GM21526 (cell line): ENCODE results near the gene BRAF.
A peak's percentile ranks its signal among the peaks of the same experiment; 100 is the strongest.
"Not testable (repeated sequence)": the region's sequence is repeated elsewhere in the genome, so short reads cannot be mapped to it uniquely, and the experiment has no call there.

Experiments
- ATAC-seq: cut with Tn5 transposase; IDR thresholded peaks from one replicate; pipeline ENCODE4 v1.9.1; 2021; ENCODE audit warnings: moderate library complexity; ENCODE audit not compliant: unreplicated experiment, low FRiP score

The BRAF gene

GRCh38 chr7:140922741-140923345, 1.9 kb downstream of the BRAF start:
- no peak for ATAC-seq

DNA sequence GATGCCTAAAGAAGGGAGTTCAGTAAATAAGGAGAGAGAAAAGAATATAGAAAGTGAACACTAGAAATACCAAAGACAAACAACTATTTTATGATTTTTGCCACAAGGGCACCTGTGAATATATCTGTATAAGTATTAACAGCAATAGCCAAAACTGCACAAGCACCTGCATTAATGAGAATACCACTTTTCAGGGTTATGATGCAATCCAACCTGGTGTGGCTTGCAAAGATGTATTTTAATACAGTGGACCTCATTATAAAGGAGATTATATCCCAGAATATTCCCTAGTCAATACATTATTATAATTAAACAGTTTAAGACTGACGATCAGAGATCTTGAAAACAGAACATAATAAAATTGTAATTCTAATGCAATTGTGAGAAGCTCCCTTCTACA, 4.0 kb downstream of the BRAF start:
- ATAC-seq = no peak

- no peak for ATAC-seq
Observed at GRCh38 chr7:140918236-140918635, 6.5 kb downstream of the BRAF start.

- no peak for ATAC-seq
Observed at GRCh38 chr7:140917258-140917657, 7.5 kb downstream of the BRAF start.

DNA sequence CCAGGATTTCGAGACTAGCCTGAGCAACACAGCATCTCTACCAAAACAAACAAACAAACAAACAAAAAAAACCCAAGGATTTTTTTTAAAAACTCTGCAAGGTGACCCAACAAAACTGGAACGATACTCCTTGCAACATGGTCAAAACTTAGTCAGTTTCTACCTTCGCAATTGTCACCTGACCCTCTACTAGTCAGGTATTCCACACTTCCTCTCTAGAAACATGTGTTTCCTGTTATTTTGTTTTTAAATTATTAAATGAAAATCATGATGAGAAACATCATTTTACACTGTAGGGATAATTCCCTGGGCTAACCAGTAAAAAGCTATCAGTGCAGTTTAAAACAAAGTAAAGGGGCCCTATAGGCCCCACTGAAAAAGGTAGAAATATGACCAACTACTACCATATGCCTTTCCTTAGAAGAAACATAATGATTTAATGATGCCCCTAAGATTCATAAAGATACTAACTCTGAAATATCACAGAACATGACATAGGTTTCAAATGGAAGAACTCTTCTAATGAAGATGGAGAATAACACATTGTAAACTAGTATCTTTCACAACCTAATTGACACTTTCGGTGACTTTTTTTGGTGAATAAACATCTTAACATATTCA, 8.7 kb downstream of the BRAF start:
- no peak for ATAC-seq

GRCh38 chr7:140914083-140914482, 10.6 kb downstream of the BRAF start:
- no peak for ATAC-seq

DNA sequence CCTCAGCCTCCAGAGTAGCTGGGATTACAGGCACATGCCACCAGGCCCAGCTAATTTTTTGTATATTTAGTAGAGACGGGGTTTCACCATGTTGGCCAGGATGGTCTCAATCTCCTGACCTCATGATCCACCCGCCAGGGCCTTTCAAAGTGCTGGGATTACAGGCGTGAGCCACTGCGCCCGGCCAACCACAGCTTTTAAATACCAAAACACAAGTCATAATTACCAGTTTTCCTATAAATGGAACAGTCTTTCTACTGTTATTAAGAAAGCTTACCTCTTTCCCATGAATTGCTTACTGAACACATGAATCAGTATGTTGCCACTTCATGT, 11.2 kb downstream of the BRAF start:
- not testable (repeated sequence) for ATAC-seq

DNA sequence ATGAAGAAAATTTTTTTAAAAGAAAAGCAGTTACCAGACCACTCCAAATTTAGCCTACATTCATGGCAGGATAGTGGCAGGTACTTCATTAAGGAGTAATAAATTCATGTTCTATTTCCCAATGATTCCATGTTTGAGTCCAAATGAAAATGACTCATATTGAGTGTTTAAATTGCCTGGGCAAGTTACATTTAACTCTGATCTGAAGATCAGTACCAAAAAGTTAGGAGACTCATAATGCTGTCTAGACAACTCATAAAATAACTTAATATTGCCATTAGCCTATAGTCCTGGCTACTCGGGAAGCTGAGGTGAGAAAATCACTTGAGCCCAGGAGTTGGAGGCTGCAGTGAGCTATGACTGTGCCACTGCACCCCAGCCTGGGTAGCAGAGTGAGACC, 13.0 kb downstream of the BRAF start:
- no peak for ATAC-seq

GRCh38 chr7:140909476-140910161, 15.1 kb downstream of the BRAF start:
- ATAC-seq = no peak

GRCh38 chr7:140908361-140908760, 16.4 kb downstream of the BRAF start:
- no peak for ATAC-seq

DNA sequence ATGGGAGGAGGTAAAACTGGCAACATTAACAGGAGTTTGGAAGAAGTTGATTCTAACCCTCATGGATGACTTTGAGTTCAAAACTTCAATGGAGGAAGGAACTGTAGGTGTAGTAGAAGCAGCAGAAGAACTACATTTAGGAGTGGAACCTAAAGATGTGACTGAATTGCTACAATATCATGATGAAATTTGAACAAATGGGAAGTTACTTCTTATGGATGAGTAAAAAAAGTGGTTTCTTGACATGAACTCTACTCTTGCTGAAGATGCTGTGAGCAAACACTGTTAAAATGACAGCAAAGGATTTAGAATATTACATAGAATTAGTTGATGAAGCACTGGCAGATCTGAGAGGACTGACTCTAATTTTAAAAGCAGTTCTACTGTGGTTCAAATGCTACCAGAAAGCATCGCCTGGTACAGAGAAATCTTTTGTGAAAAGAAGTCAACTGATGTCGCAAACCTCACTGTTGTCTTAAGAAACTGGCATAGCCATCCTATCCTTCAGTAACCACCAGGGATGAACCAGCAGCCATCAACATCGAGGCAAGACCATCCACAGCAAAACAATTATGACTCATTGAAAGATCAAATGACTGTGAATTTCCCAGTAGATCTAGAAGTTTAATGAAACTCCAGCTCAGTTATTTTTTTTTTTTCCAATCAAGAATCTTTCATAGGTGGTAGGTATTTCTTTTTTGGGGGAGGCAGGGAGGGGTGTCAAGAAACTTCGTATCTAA, 20.8 kb downstream of the BRAF start:
- no peak for ATAC-seq

GRCh38 chr7:140902303-140902953, 22.3 kb downstream of the BRAF start:
- ATAC-seq = peak; percentile 60

GRCh38 chr7:140901941-140902302, 22.8 kb downstream of the BRAF start:
- no peak for ATAC-seq

DNA sequence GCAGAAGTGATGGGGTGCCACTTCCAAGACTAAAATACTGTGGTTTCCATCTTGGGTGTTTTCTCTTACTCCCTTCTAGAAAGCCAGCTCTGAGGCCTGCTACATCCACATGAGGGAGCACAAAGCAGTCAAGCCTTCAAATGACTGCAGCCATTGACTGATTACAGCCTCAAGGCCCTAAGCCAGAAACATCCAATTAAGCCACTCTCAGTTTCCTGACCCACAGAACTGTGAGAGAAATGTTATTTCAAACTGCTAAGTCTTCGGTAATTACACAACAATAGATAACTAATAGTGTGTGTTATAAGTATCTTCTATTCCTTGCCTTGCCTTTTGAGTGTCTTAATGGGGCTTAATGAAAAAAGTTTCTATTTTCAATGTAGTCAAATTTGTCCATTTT, 24.8 kb downstream of the BRAF start:
- ATAC-seq = no peak

- no peak for ATAC-seq
Observed at GRCh38 chr7:140898786-140899536, 25.8 kb downstream of the BRAF start.

GRCh38 chr7:140896996-140897395, 27.7 kb downstream of the BRAF start:
- ATAC-seq = no peak

GRCh38 chr7:140889645-140890044, 35.1 kb downstream of the BRAF start:
- ATAC-seq = no peak

- ATAC-seq = no peak
Observed at GRCh38 chr7:140889150-140889549, 35.6 kb downstream of the BRAF start.

DNA sequence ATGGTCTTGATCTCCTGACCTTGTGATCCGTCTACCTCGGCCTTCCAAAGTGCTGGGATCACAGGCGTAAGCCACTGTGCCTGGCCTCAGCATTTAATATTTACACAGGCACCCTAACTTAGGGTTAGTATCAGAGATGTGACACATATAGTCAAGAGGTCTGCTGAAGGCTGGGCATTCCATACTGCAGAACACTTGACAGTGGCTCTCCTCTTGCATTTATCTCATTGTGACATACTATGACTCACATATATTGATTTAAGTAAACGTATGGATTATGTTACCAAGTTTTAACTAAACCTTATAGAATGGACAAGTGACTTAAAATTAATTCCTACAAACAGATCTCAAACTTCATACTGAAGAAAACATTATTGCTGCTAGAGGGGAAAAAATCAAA, 36.6 kb downstream of the BRAF start:
- no peak for ATAC-seq

DNA sequence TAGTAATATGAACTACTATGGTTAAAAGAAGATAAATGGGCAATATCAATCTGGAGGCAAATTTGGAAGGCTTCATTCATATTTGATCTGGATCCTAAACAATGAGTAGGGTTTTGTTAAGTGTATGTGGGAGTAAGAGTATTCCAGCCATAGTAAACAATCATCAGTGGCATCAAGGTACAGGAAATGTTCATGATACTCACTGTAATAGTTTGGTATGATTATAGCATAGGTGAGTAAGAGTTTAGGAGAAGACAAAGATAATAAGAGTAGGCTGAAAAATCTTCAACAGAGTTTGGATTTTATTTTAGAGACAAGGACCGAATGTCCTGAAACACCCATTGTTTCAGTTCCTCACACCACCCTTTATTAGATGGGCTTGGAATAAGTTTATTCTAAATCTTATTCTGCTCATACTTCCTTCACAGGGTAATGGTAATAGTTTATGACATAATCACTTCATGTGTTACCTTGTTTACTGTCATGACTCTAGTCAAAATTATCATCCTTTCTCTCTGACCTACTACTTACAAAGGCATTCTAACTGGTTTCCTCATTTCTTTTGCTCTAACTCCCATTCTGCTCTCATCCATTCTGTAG, 38.9 kb downstream of the BRAF start:
- ATAC-seq = no peak
